HCT116 (cell line): ENCODE measurements around the gene NFIA.

Source experiments
- CEBPB ChIP-seq: IDR thresholded peaks from 2 replicates; pipeline ENCODE4 v1.6.1; 2012; ENCODE audit warnings: low read depth
- CTCF ChIP-seq, 3 experiments: fragments of 200-600 bp in 1 of 3; sonication (generic) in 1 of 3; IDR thresholded peaks in 2 of 3; conservative IDR thresholded peaks in 1 of 3; 2 replicates each; pipeline ENCODE4 v1.5.1; 2012 to 2017; ENCODE audit warnings: low read depth in 2 of 3, low read length in 2 of 3, antibody characterized with exemption in 1 of 3, borderline replicate concordance in 1 of 3, control low read depth in 1 of 3, mild to moderate bottlenecking in 1 of 3, mixed read lengths in 1 of 3, mixed run types in 1 of 3, moderate library complexity in 1 of 3; ENCODE audit not compliant: insufficient read depth in 1 of 3
- EZH2 ChIP-seq: fragments of 200-600 bp; sonication (generic); IDR thresholded peaks from 2 replicates; pipeline ENCODE4 v1.6.1; 2017; ENCODE audit warnings: antibody characterized with exemption, mixed run types
- EZH2phosphoT487 ChIP-seq: fragments of 200-600 bp; IDR thresholded peaks from 2 replicates; pipeline ENCODE4 v1.6.1; 2018; ENCODE audit warnings: antibody characterized with exemption, borderline replicate concordance
- JUND ChIP-seq: IDR thresholded peaks from 2 replicates; pipeline ENCODE4 v1.6.1; 2012
- POLR2A ChIP-seq: IDR thresholded peaks from 2 replicates; pipeline ENCODE4 v1.7.0; 2011; ENCODE audit warnings: borderline replicate concordance; ENCODE audit not compliant: insufficient read depth, insufficient read length; ENCODE audit errors: extremely low read depth
- SIN3A ChIP-seq: IDR thresholded peaks from 2 replicates; pipeline ENCODE4 v1.6.1; 2012; ENCODE audit warnings: low read depth

- no peak for TF ChIP-seq JUND
- no peak for TF ChIP-seq CTCF (IDR thresholded peaks at IDR 0.05 in 2 of 3, conservative IDR thresholded peaks at IDR 0.05 in 1 of 3; ENCODE audit: borderline replicate concordance in 1 of 3, insufficient read depth in 1 of 3, low read depth in 2 of 3, low read length in 2 of 3)
- TF ChIP-seq EZH2, result no peak
- TF ChIP-seq POLR2A, result no peak
- TF ChIP-seq CEBPB, result 0 out of 2 replicates have a peak, but pooled peaks have one; percentile 26
- no peak for TF ChIP-seq EZH2phosphoT487
- no peak for TF ChIP-seq SIN3A
Observed at GRCh38 chr1:61067446-61068019, 14.8 kb upstream of the NFIA start.
